ENCODE measurements around the gene MAST4. TPM values are rescaled to one million over a fixed set of nuclear protein-coding genes. Genes with fewer than 3 reads are reported as not detected.
A peak's percentile ranks its signal among the peaks of the same experiment; 100 is the strongest.

MAST4 gene
- total and polyA plus RNA-seq, 2 of the 4 experiments (the other 2 are of a cell fraction), result 4.8 to 6.8 TPM

- Histone ChIP-seq H3K9me3 (ENCODE audit: control insufficient read depth, insufficient read depth, low read length) (no peaks in the 10 kb centered on the region), H3K4me3 (ENCODE audit: insufficient read depth, low read depth, low read length) (no peak overlapping the region), H3K4ac (ENCODE audit: low read depth, low read length) (no peak overlapping the region), H2AK9ac (replicated peaks; ENCODE audit: low read depth, low read length, poor library complexity) (no peak overlapping the region), H3K9me1 (ENCODE audit: insufficient read depth, low read length) (no peaks in the 10 kb centered on the region), H2BK20ac (ENCODE audit: low read depth, low read length) (no peak overlapping the region), H3K27me3 (ENCODE audit: control insufficient read depth, insufficient read depth, low read length) (no peaks in the 10 kb centered on the region), H3K14ac (replicated peaks; ENCODE audit: low read depth, low read length) (no peak overlapping the region), H4K20me1 (ENCODE audit: insufficient read depth, low read length) (no peaks in the 10 kb centered on the region), H4K8ac (ENCODE audit: low read depth in 2 of 2, low read length in 2 of 2) (no peak overlapping the region), H2BK15ac (ENCODE audit: low read depth, low read length) (no peak overlapping the region), H4K91ac (ENCODE audit: insufficient read depth, low read depth, low read length) (no peak overlapping the region), H3K18ac (ENCODE audit: low read depth, low read length) (no peak overlapping the region), H2BK120ac (ENCODE audit: low read depth, low read length) (no peak overlapping the region), H2AFZ (replicated peaks; ENCODE audit: low read length, poor library complexity) (no peak overlapping the region), H2BK5ac (ENCODE audit: low read depth, low read length, poor library complexity, severe bottlenecking) (no peak overlapping the region), H3K4me2 (ENCODE audit: low read depth, low read length) (no peak overlapping the region), H3K4me1 (ENCODE audit: control insufficient read depth, insufficient read depth, low read length) (no peaks in the 10 kb centered on the region), H3K36me3 (ENCODE audit: control insufficient read depth, insufficient read depth, low read length) (no peaks in the 10 kb centered on the region), H3K79me1 (ENCODE audit: low read depth in 1 of 2, low read length in 2 of 2) (no peaks in the 10 kb centered on the region), H3K27ac (ENCODE audit: insufficient read depth, low read length) (no peak overlapping the region), H3K56ac (ENCODE audit: extremely low read depth, insufficient read depth, low read length) (no peak overlapping the region), H3K23ac (ENCODE audit: low read depth, low read length) (no peak overlapping the region), H4K5ac (ENCODE audit: low read depth, low read length) (no peak overlapping the region), H3K9ac (ENCODE audit: low read depth, low read length) (no peak overlapping the region), H2AK5ac (ENCODE audit: low read depth, low read length) (no peak overlapping the region)
- DNase-seq (peak; percentile 3), ATAC-seq (ENCODE audit: low read depth) (peak; percentile 53; the same call in 1 of the 2 replicates)
- no CpG with 5 or more reads among the region's 9 CpGs for WGBS, 2 experiments (ENCODE audit: extremely low coverage in 2 of 2, insufficient read length in 1 of 2)
- ChIA-PET POLR2A (ENCODE audit: unreplicated experiment) (no interaction called here), CTCF (no interaction called here)
- BruUV-seq (replicated peaks), result no TSS peak
- in situ Hi-C loops (cut with MboI; ENCODE audit: low sequenced_read_pairs) (no loop called here), dilution Hi-C loops (cut with HindIII; ENCODE audit: low sequenced_read_pairs, unreplicated experiment) (no loop called here), intact Hi-C loops (cut with micrococcal nuclease) (no loop called here)
- TF ChIP-seq CEBPB (IDR thresholded peaks at IDR 0.05; ENCODE audit: low read depth, low read length) (no peak), MXI1 (IDR thresholded peaks at IDR 0.05; ENCODE audit: borderline replicate concordance, low read depth, low read length) (no peak), RCOR1 (IDR thresholded peaks at IDR 0.05; ENCODE audit: insufficient replicate concordance, low read length) (no peak), MAZ (IDR thresholded peaks at IDR 0.05; ENCODE audit: borderline replicate concordance, low read depth, low read length) (no peak), CTCF (conservative IDR thresholded peaks at IDR 0.05; ENCODE audit: low read depth, low read length) (no peak), CHD1 (IDR thresholded peaks at IDR 0.05; ENCODE audit: low read depth, low read length) (no peak), RFX5 (IDR thresholded peaks at IDR 0.05; ENCODE audit: low read depth, low read length) (no peak), MAFK (IDR thresholded peaks at IDR 0.05; ENCODE audit: low read depth, low read length) (no peak), FOS (IDR thresholded peaks at IDR 0.05; ENCODE audit: low read depth, low read length) (no peak), NFE2L2 (IDR thresholded peaks at IDR 0.05; ENCODE audit: low read depth, low read length) (no peak)
- TF ChIP-seq, protein P1, sequence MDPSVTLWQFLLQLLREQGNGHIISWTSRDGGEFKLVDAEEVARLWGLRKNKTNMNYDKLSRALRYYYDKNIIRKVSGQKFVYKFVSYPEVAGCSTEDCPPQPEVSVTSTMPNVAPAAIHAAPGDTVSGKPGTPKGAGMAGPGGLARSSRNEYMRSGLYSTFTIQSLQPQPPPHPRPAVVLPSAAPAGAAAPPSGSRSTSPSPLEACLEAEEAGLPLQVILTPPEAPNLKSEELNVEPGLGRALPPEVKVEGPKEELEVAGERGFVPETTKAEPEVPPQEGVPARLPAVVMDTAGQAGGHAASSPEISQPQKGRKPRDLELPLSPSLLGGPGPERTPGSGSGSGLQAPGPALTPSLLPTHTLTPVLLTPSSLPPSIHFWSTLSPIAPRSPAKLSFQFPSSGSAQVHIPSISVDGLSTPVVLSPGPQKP (IDR thresholded peaks at IDR 0.05; ENCODE audit: borderline replicate concordance, low read depth, low read length), result no peak
- TF ChIP-seq, protein P2, sequence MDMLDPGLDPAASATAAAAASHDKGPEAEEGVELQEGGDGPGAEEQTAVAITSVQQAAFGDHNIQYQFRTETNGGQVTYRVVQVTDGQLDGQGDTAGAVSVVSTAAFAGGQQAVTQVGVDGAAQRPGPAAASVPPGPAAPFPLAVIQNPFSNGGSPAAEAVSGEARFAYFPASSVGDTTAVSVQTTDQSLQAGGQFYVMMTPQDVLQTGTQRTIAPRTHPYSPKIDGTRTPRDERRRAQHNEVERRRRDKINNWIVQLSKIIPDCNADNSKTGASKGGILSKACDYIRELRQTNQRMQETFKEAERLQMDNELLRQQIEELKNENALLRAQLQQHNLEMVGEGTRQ (IDR thresholded peaks at IDR 0.05; ENCODE audit: low read depth, low read length), result no peak
These were observed 200.4 kb downstream of the MAST4 start for GRCh38 chr5:66796305-66797292.

All from IMR-90 (cell line).